IMR-90 (cell line): Measurements from ENCODE around the gene SLF2. TPM values are rescaled to one million over a fixed set of nuclear protein-coding genes. Genes with fewer than 3 reads are reported as not detected.

Experiments used
- ATAC-seq: fragments of 200-7000 bp; cut with Tn5 transposase; 2 replicates; pipeline ENCODE4 v1.9.1; 2020; ENCODE audit warnings: low read depth, mild to moderate bottlenecking, moderate library complexity
- BruUV-seq: library from RNA; stranded (reverse); fragments of 400-500 nt; replicated peaks from 2 replicates; lab custom pipeline; 2021; lab: Mats Ljungman, UMichigan
- CTCF ChIA-PET: fragments of 300-600 bp; formaldehyde crosslinking; extraction: SDS; loops from one replicate; lab custom pipeline; 2021; ENCODE audit warnings: antibody characterized with exemption; lab: Yijun Ruan, JAX
- POLR2A ChIA-PET: fragments of 300-600 bp; sonication (Branson Sonifier 250); formaldehyde crosslinking; loops from one replicate; lab custom pipeline; 2022; ENCODE audit warnings: antibody characterized with exemption; ENCODE audit not compliant: unreplicated experiment; lab: Charles Lee
- DNase-seq: peaks from one replicate; pipeline ENCODE4 v3.0.0; 2013
- H2AFZ ChIP-seq: replicated peaks from 2 replicates; pipeline ENCODE3; 2013; ENCODE audit warnings: low read length, mild to moderate bottlenecking; ENCODE audit not compliant: poor library complexity
- H2AK5ac ChIP-seq: 2 replicates; pipeline ENCODE4 v1.6.1; 2013; ENCODE audit warnings: low read depth, low read length, inconsistent platforms
- H2AK9ac ChIP-seq: replicated peaks from 2 replicates; pipeline ENCODE3; 2013; ENCODE audit warnings: mild to moderate bottlenecking, low read depth, low read length, moderate library complexity; ENCODE audit not compliant: poor library complexity
- H2BK120ac ChIP-seq: 2 replicates; pipeline ENCODE4 v1.6.1; 2013; ENCODE audit warnings: low read depth, low read length, inconsistent platforms
- H2BK15ac ChIP-seq: 3 replicates; pipeline ENCODE4 v1.6.1; 2013; ENCODE audit warnings: low read depth, low read length, inconsistent platforms
- H2BK20ac ChIP-seq: 2 replicates; pipeline ENCODE4 v1.6.1; 2013; ENCODE audit warnings: low read depth, mild to moderate bottlenecking, inconsistent platforms, low read length, moderate library complexity
- H2BK5ac ChIP-seq: 2 replicates; pipeline ENCODE4 v1.6.1; 2013; ENCODE audit warnings: mild to moderate bottlenecking, low read depth, low read length, inconsistent platforms; ENCODE audit not compliant: poor library complexity, severe bottlenecking
- H3K14ac ChIP-seq: replicated peaks from 2 replicates; pipeline ENCODE4 v1.6.1; 2013; ENCODE audit warnings: low read depth, low read length, inconsistent platforms
- H3K18ac ChIP-seq: 2 replicates; pipeline ENCODE4 v1.6.1; 2013; ENCODE audit warnings: low read depth, low read length, control low read depth
- H3K23ac ChIP-seq: 2 replicates; pipeline ENCODE4 v1.6.1; 2013; ENCODE audit warnings: low read depth, low read length, inconsistent platforms
- H3K27ac ChIP-seq: 2 replicates; pipeline ENCODE4 v1.5.1; 2013; ENCODE audit warnings: mild to moderate bottlenecking, control low read depth, low read length; ENCODE audit not compliant: insufficient read depth
- H3K27me3 ChIP-seq: 2 replicates; pipeline ENCODE4 v1.6.1; 2013; ENCODE audit warnings: low read length; ENCODE audit not compliant: control insufficient read depth, insufficient read depth
- H3K36me3 ChIP-seq: 2 replicates; pipeline ENCODE4 v1.6.1; 2013; ENCODE audit warnings: low read length, mixed read lengths; ENCODE audit not compliant: control insufficient read depth, insufficient read depth
- H3K4ac ChIP-seq: 2 replicates; pipeline ENCODE4 v1.6.1; 2013; ENCODE audit warnings: low read depth, low read length, inconsistent platforms
- H3K4me1 ChIP-seq: 2 replicates; pipeline ENCODE4 v1.6.1; 2013; ENCODE audit warnings: low read length, mixed read lengths; ENCODE audit not compliant: control insufficient read depth, insufficient read depth
- H3K4me2 ChIP-seq: 2 replicates; pipeline ENCODE4 v1.6.1; 2013; ENCODE audit warnings: low read depth, mild to moderate bottlenecking, control low read depth, low read length, moderate library complexity
- H3K4me3 ChIP-seq: 2 replicates; pipeline ENCODE4 v1.5.1; 2013; ENCODE audit warnings: low read depth, mild to moderate bottlenecking, control low read depth, low read length, moderate library complexity; ENCODE audit not compliant: insufficient read depth
- H3K56ac ChIP-seq: 2 replicates; pipeline ENCODE4 v1.6.1; 2013; ENCODE audit warnings: low read length, inconsistent platforms; ENCODE audit not compliant: insufficient read depth; ENCODE audit errors: extremely low read depth
- H3K79me1 ChIP-seq, 2 experiments: 2 replicates each; pipeline ENCODE4 v1.6.1; 2013; ENCODE audit warnings: low read length in 2 of 2, inconsistent platforms in 1 of 2, low read depth in 1 of 2
- H3K9ac ChIP-seq: 2 replicates; pipeline ENCODE4 v1.6.1; 2013; ENCODE audit warnings: low read depth, low read length, control low read depth
- H3K9me1 ChIP-seq: 2 replicates; pipeline ENCODE4 v1.6.1; 2013; ENCODE audit warnings: low read length, inconsistent platforms; ENCODE audit not compliant: insufficient read depth
- H3K9me3 ChIP-seq: 2 replicates; pipeline ENCODE4 v1.6.1; 2013; ENCODE audit warnings: low read length; ENCODE audit not compliant: control insufficient read depth, insufficient read depth
- H4K20me1 ChIP-seq: 2 replicates; pipeline ENCODE4 v1.6.1; 2013; ENCODE audit warnings: low read length, inconsistent platforms; ENCODE audit not compliant: insufficient read depth
- H4K5ac ChIP-seq: 2 replicates; pipeline ENCODE4 v1.6.1; 2013; ENCODE audit warnings: mild to moderate bottlenecking, low read depth, low read length, control low read depth
- H4K8ac ChIP-seq, 2 experiments: 2 replicates each; pipeline ENCODE4 v1.6.1; 2013; ENCODE audit warnings: low read depth in 2 of 2, low read length in 2 of 2, control low read depth in 1 of 2, inconsistent platforms in 1 of 2
- H4K91ac ChIP-seq: 2 replicates; pipeline ENCODE4 v1.6.1; 2013; ENCODE audit warnings: low read depth, low read length, inconsistent platforms; ENCODE audit not compliant: insufficient read depth
- CEBPB ChIP-seq: IDR thresholded peaks from 2 replicates; pipeline ENCODE4 v1.6.1; 2012; ENCODE audit warnings: low read depth, low read length, improper control_type of control experiment
- RCOR1 ChIP-seq: IDR thresholded peaks from 2 replicates; pipeline ENCODE4 v1.6.1; 2012; ENCODE audit warnings: mild to moderate bottlenecking, low read length, improper control_type of control experiment; ENCODE audit not compliant: insufficient replicate concordance
- WGBS, 2 experiments: methylation state at CpG; one replicate each; pipeline versions ENCODE4 v1.1.5 to v1.1.7; 2013; ENCODE audit warnings: missing lambda C conversion rate in 2 of 2; ENCODE audit not compliant: insufficient read length in 1 of 2; ENCODE audit errors: extremely low coverage in 2 of 2; 5-methylcytosine and 5-hydroxymethylcytosine counted together
- dilution Hi-C: fragments of 300-500 bp; cut with HindIII; formaldehyde crosslinking; loops from one replicate; pipeline ENCODE4 v1.14.3; 2018; ENCODE audit warnings: low sequenced_read_pairs; ENCODE audit not compliant: unreplicated experiment
- in situ Hi-C: fragments of 300-500 bp; cut with MboI; formaldehyde crosslinking; loops from 3 replicates; pipeline ENCODE4 v1.14.3; 2019; ENCODE audit warnings: low sequenced_read_pairs, inconsistent platforms, mixed read lengths
- intact Hi-C: fragments of 100-400 bp; cut with micrococcal nuclease; formaldehyde crosslinking; loops from 2 replicates; pipeline ENCODE4 v1.10.0; 2022
- polyA plus RNA-seq, 3 experiments: library from polyadenylated mRNA; depleted of rRNA; stranded (reverse); fragments of >200 nt; gene quantifications; 2 replicates each; pipeline ENCODE4 v1.2.3, GENCODE V29; 2012; ENCODE audit warnings: low replicate concordance in 1 of 3
- total RNA-seq: library from RNA; depleted of rRNA; stranded (reverse); fragments of >200 nt; gene quantifications from 2 replicates; pipeline ENCODE4 v1.2.3, GENCODE V29; 2012
- TF ChIP-seq, protein P1 (sequence below): fragments of 150-350 bp; IDR thresholded peaks from 2 replicates; pipeline ENCODE4 v1.6.1; 2017; ENCODE audit warnings: mild to moderate bottlenecking, antibody characterized with exemption, low read length, low read depth

Gene SLF2
- total and polyA plus RNA-seq, 2 of the 4 experiments (the other 2 are of a cell fraction), result 8.5 to 21.7 TPM

DNA sequence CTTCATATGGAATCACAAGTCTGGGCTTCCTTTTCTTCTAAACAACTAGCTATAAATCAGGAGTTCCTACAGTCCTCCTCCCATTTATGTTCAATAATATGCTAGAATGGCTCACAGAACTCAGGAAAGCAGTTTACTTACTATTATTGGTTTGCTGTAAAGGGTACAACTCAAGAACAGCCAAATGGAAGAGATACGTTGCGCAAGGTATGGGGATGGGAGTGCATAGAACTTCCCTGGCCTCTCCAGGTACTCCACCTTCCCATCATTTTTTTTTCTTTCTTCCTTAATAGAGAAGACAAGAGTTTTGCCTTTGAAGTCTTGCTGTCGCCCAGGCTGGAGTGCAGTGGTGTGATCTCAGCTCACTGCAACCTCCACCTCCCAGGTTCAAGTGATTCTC is 29.5 kb downstream of the SLF2 start:
- ChIA-PET CTCF (interaction anchor here (0.5 kb wide), 1 partner anchor 11 kb away, joined by 3 read pairs; no protein-coding TSS in a partner anchor), POLR2A (no interaction called here)
- Histone ChIP-seq H2BK20ac (no peak overlapping the region), H3K4ac (no peak overlapping the region), H3K18ac (no peak overlapping the region), H2AK9ac (no peak overlapping the region), H3K79me1 (peaks cover 0 to 24% of the 10 kb centered on the region in 2 experiments; a peak in 3 of 4 replicates), H4K8ac (no peak overlapping the region; a peak in 1 of 4 replicates), H2AFZ (no peak overlapping the region), H3K9me3 (no peaks in the 10 kb centered on the region), H4K20me1 (peaks cover 5% of the 10 kb centered on the region; the same call in 1 of the 2 replicates), H2AK5ac (no peak overlapping the region; the same call in 1 of the 2 replicates), H3K23ac (no peak overlapping the region), H4K5ac (no peak overlapping the region), H3K14ac (no peak overlapping the region), H3K9ac (no peak overlapping the region), H3K27ac (no peak overlapping the region), H2BK15ac (no peak overlapping the region), H3K27me3 (no peaks in the 10 kb centered on the region), H3K4me1 (peaks cover 11% of the 10 kb centered on the region), H3K9me1 (0 out of 2 replicates have a peak, but pooled peaks cover 4% of the 10 kb centered on the region), H3K36me3 (peaks cover 41% of the 10 kb centered on the region), H3K4me3 (no peak overlapping the region), H2BK120ac (no peak overlapping the region), H4K91ac (no peak overlapping the region), H3K4me2 (no peak overlapping the region), H2BK5ac (peak overlapping the region; percentile 5), H3K56ac (peak overlapping the region; percentile 5; the same call in 1 of the 2 replicates)
- no TSS peak for BruUV-seq
- WGBS, 2 experiments, result no CpG with 5 or more reads among the region's 3 CpGs
- in situ Hi-C loops (loop anchor here (25.0 kb wide), 1 partner anchor 870 kb away; the partner anchor contains the start of gene OGA), dilution Hi-C loops (no loop called here), intact Hi-C loops (no loop called here)
- no peak for DNase-seq
- TF ChIP-seq CEBPB (peak; percentile 62), RCOR1 (no peak)
- TF ChIP-seq, protein P1, sequence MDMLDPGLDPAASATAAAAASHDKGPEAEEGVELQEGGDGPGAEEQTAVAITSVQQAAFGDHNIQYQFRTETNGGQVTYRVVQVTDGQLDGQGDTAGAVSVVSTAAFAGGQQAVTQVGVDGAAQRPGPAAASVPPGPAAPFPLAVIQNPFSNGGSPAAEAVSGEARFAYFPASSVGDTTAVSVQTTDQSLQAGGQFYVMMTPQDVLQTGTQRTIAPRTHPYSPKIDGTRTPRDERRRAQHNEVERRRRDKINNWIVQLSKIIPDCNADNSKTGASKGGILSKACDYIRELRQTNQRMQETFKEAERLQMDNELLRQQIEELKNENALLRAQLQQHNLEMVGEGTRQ, result no peak
- ATAC-seq, result no peak
